K562 (cell line): Measurements from ENCODE around the gene ZNF774. TPM values are rescaled to one million over a fixed set of nuclear protein-coding genes. Genes with fewer than 3 reads are reported as not detected.

Experiments used
- ATAC-seq: fragments of 200-7000 bp; cut with Tn5 transposase; 3 replicates; pipeline ENCODE4 v1.9.1; 2020; ENCODE audit warnings: moderate library complexity
- BruUV-seq: library from RNA; stranded (reverse); fragments of 400-500 nt; replicated peaks from 2 replicates; lab custom pipeline; 2021; lab: Mats Ljungman, UMichigan
- CTCF ChIA-PET: fragments of 300-600 bp; formaldehyde crosslinking; extraction: SDS; loops from one replicate; lab custom pipeline; 2021; ENCODE audit warnings: low intra/inter-chr PET ratio; lab: Yijun Ruan, JAX
- POLR2A ChIA-PET: fragments of 300-600, 350-650 bp; sonication (Branson Sonifier 250); formaldehyde crosslinking; extraction: SDS; loops from one replicate; lab custom pipeline; 2021; ENCODE audit warnings: antibody characterized with exemption, inconsistent platforms; lab: Yijun Ruan, JAX
- DNase-seq, 4 experiments: peaks; one replicate each; pipeline versions ENCODE4 v3.0.0 to v3.0.0-alpha.2; 2011 to 2018; ENCODE audit warnings: low spot score in 3 of 4, mixed read lengths in 3 of 4; ENCODE audit errors: extremely low read depth in 1 of 4
- FAIRE-seq: peaks from 2 replicates; lab custom pipeline; 2011; peaks lifted over from hg19 to GRCh38; lab: Jason Lieb, UNC
- H2AFZ ChIP-seq: 2 replicates; pipeline ENCODE4 v1.6.0; 2011; ENCODE audit warnings: low read depth, low read length, control low read depth, inconsistent platforms
- H3K27ac ChIP-seq: fragments of 200-600 bp; 3 replicates; pipeline ENCODE4 v1.8.0; 2011; ENCODE audit warnings: low read depth, mild to moderate bottlenecking, control low read depth, inconsistent platforms, low read length, moderate library complexity, mixed read lengths; ENCODE audit errors: extremely low read depth
- H3K27me3 ChIP-seq, 2 experiments: fragments of 300-600 bp in 1 of 2; 2 replicates in 1 of 2; 3 replicates in 1 of 2; pipeline versions ENCODE4 v1.6.0 to v1.8.0; 2011; ENCODE audit warnings: inconsistent platforms in 2 of 2, low read length in 2 of 2, mild to moderate bottlenecking in 1 of 2, mixed read lengths in 1 of 2, moderate library complexity in 1 of 2; ENCODE audit not compliant: control insufficient read depth in 2 of 2, insufficient read depth in 2 of 2
- H3K36me3 ChIP-seq: fragments of 300-600 bp; 3 replicates; pipeline ENCODE4 v1.8.0; 2011; ENCODE audit warnings: mild to moderate bottlenecking, low read length, inconsistent platforms; ENCODE audit not compliant: control insufficient read depth, insufficient read depth
- H3K4me1 ChIP-seq, 2 experiments: fragments of 200-600 bp in 1 of 2; replicated peaks in 1 of 2; 2 replicates in 1 of 2; 3 replicates in 1 of 2; pipeline versions ENCODE4 v1.5.1 to v1.8.0; 2011; ENCODE audit warnings: inconsistent platforms in 2 of 2, low read length in 2 of 2, mild to moderate bottlenecking in 1 of 2, mixed read lengths in 1 of 2, moderate library complexity in 1 of 2; ENCODE audit not compliant: control insufficient read depth in 2 of 2, insufficient read depth in 2 of 2
- H3K4me2 ChIP-seq: 2 replicates; pipeline ENCODE4 v1.6.1; 2011; ENCODE audit warnings: low read length, control low read depth, inconsistent platforms, mixed read lengths; ENCODE audit not compliant: insufficient read depth
- H3K4me3 ChIP-seq: fragments of 200-600 bp; sonication (generic), shearing (Covaris generic); 2 replicates; pipeline ENCODE4 v1.5.1; 2016; ENCODE audit warnings: control low read depth, inconsistent platforms
- H3K79me2 ChIP-seq: fragments of 200-600 bp; 3 replicates; pipeline ENCODE4 v1.8.0; 2011; ENCODE audit warnings: low read length, inconsistent platforms; ENCODE audit not compliant: control insufficient read depth, insufficient read depth
- H3K9ac ChIP-seq, 2 experiments: 2 replicates each; pipeline versions ENCODE4 v1.6.0 to v1.6.1; 2011; ENCODE audit warnings: low read depth in 2 of 2, low read length in 2 of 2, control low read depth in 1 of 2, inconsistent platforms in 1 of 2, mild to moderate bottlenecking in 1 of 2, mixed read lengths in 1 of 2; ENCODE audit not compliant: insufficient read depth in 1 of 2
- H3K9me1 ChIP-seq: one replicate; pipeline ENCODE4 v1.6.0; 2011; ENCODE audit warnings: inconsistent platforms, mild to moderate bottlenecking, low read length, moderate library complexity; ENCODE audit not compliant: control insufficient read depth, insufficient read depth
- H3K9me3 ChIP-seq: replicated peaks from 2 replicates; pipeline ENCODE4 v1.5.1; 2011; ENCODE audit warnings: low read depth, low read length, inconsistent platforms; ENCODE audit not compliant: control insufficient read depth, insufficient read depth
- H4K20me1 ChIP-seq: replicated peaks from 2 replicates; pipeline ENCODE4 v1.6.1; 2011; ENCODE audit warnings: low read length, inconsistent platforms, mixed read lengths; ENCODE audit not compliant: control insufficient read depth, insufficient read depth
- ADNP ChIP-seq: fragments of 200-800 bp; sonication (Bioruptor generic); IDR thresholded peaks from 2 replicates; pipeline ENCODE4 v1.6.1; 2016; ENCODE audit warnings: missing genetic modification characterization, missing compliant biosample characterization
- BRCA1 ChIP-seq, 2 experiments: fragments of 450-650 bp in 1 of 2; sonication (generic) in 1 of 2; formaldehyde crosslinking in 1 of 2; IDR thresholded peaks; 2 replicates each; pipeline versions ENCODE4 v1.5.0 to v1.6.1; 2017 to 2020; ENCODE audit warnings: mild to moderate bottlenecking in 1 of 2, missing genetic modification reagents in 1 of 2
- CCAR2 ChIP-seq: fragments of 200-400 bp; formaldehyde crosslinking; IDR thresholded peaks from 2 replicates; pipeline ENCODE4 v1.6.1; 2017; ENCODE audit warnings: mild to moderate bottlenecking, low read depth, low read length
- EWSR1 ChIP-seq: fragments of 450-650 bp; IDR thresholded peaks from 2 replicates; pipeline ENCODE4 v1.6.1; 2018; ENCODE audit warnings: borderline replicate concordance, mild to moderate bottlenecking, low read depth, moderate library complexity; ENCODE audit not compliant: partially characterized antibody
- ILF3 ChIP-seq: fragments of 450-650 bp; IDR thresholded peaks from 2 replicates; pipeline ENCODE4 v1.6.1; 2018; ENCODE audit warnings: antibody characterized with exemption, mild to moderate bottlenecking, moderate library complexity, borderline replicate concordance
- KAT2B ChIP-seq: IDR thresholded peaks from one replicate; pipeline ENCODE4 v1.6.1; 2012; ENCODE audit warnings: low read depth, mild to moderate bottlenecking, control low read depth, inconsistent platforms, low read length, moderate library complexity
- RAD21 ChIP-seq, 2 experiments: fragments of 250-450 bp in 1 of 2; fragments of 450-650 bp in 1 of 2; sonication (Bioruptor Pico) in 1 of 2; formaldehyde crosslinking in 1 of 2; IDR thresholded peaks in 1 of 2; conservative IDR thresholded peaks in 1 of 2; 2 replicates each; pipeline versions ENCODE4 v1.4.0 to v1.8.0; 2020 to 2022; ENCODE audit warnings: mild to moderate bottlenecking in 2 of 2, moderate library complexity in 1 of 2
- RBM22 ChIP-seq: fragments of 200-400 bp; formaldehyde crosslinking; IDR thresholded peaks from 2 replicates; pipeline ENCODE4 v1.6.1; 2018; ENCODE audit warnings: low read length, low read depth; ENCODE audit not compliant: poor library complexity, severe bottlenecking
- SAFB ChIP-seq: fragments of 200-400 bp; formaldehyde crosslinking; IDR thresholded peaks from 2 replicates; pipeline ENCODE4 v1.6.1; 2017; ENCODE audit warnings: low read depth, low read length, borderline replicate concordance
- SAP30 ChIP-seq: fragments of 200-600 bp; sonication (generic); IDR thresholded peaks from 2 replicates; pipeline ENCODE4 v1.6.1; 2012; ENCODE audit warnings: borderline replicate concordance, low read depth, mild to moderate bottlenecking, moderate library complexity, low read length, control low read depth, inconsistent platforms; ENCODE audit not compliant: insufficient read depth, poor library complexity, severe bottlenecking
- SIN3B ChIP-seq: fragments of 450-650 bp; IDR thresholded peaks from 2 replicates; pipeline ENCODE4 v1.6.1; 2017; ENCODE audit warnings: low read depth, mild to moderate bottlenecking, moderate library complexity
- ZNF507 ChIP-seq: conservative IDR thresholded peaks from 2 replicates; pipeline ENCODE4 v1.6.1; 2017; ENCODE audit warnings: missing genetic modification characterization, missing compliant biosample characterization
- WGBS: fragments of 100-300 bp; shearing (Covaris generic); methylation state at CpG from one replicate; pipeline ENCODE4 v1.1.6; 2016; ENCODE audit warnings: low coverage, mixed read lengths; ENCODE audit not compliant: insufficient coverage; ENCODE audit errors: missing lambda C conversion rate; 5-methylcytosine and 5-hydroxymethylcytosine counted together
- in situ Hi-C: fragments of 300-500 bp; cut with MboI; formaldehyde crosslinking; loops from 4 replicates; pipeline ENCODE4 v1.15.0; 2018; ENCODE audit warnings: inconsistent platforms, mixed read lengths
- intact Hi-C: fragments of 100-400 bp; cut with micrococcal nuclease; formaldehyde crosslinking; loops from 2 replicates; pipeline ENCODE4 v1.14.2; 2022
- polyA plus RNA-seq, 8 experiments: library from polyadenylated mRNA; depleted of rRNA in 4 of 8; stranded (reverse) in 5 of 8; unstranded in 3 of 8; fragments of >200 nt; fragmentation: Nextera tagmentation in 2 of 8; fragmentation: Illumina TruSeq in 1 of 8; extraction: Ambion mirVana in 2 of 8; extraction: Trizol in 1 of 8; gene quantifications; 2 replicates each; pipeline versions ENCODE4 v1.2.1 to v1.2.3, GENCODE V29; 2011 to 2014; ENCODE audit warnings: inconsistent platforms in 1 of 8, missing spikeins in 1 of 8
- total RNA-seq, 7 experiments: library from RNA; depleted of rRNA in 6 of 7; stranded (reverse); fragments of >200 nt in 6 of 7; fragmentation: Illumina TruSeq in 2 of 7; extraction: Trizol in 2 of 7; gene quantifications; 2 replicates each; pipeline versions ENCODE4 v1.2.1 to v1.2.3, GENCODE V29; 2011 to 2021; ENCODE audit warnings: low replicate concordance in 1 of 7
- TF ChIP-seq, protein P1 (sequence below): fragments of 250-450 bp; sonication (Bioruptor Pico); IDR thresholded peaks from 2 replicates; pipeline ENCODE4 v1.8.0; 2021; ENCODE audit warnings: borderline replicate concordance, mild to moderate bottlenecking, moderate library complexity; ENCODE audit not compliant: poor library complexity, severe bottlenecking
- TF ChIP-seq, protein P2 (sequence below): fragments of 450-650 bp; IDR thresholded peaks from 2 replicates; pipeline ENCODE4 v1.7.1; 2018; ENCODE audit warnings: mild to moderate bottlenecking, low read depth; ENCODE audit not compliant: partially characterized antibody
- TF ChIP-seq, protein P3 (sequence below), 2 experiments: fragments of 150-350 bp in 1 of 2; IDR thresholded peaks; 2 replicates each; pipeline ENCODE4 v1.6.1; 2012 to 2016; ENCODE audit warnings: low read depth in 2 of 2, low read length in 2 of 2, mild to moderate bottlenecking in 1 of 2, moderate library complexity in 1 of 2

ZNF774 gene
- total and polyA plus RNA-seq, 9 of the 15 experiments (the other 6 are each of a cell fraction or from before 2014, with no cell fraction given): 0.32 to 2.0 (median 1.2) TPM

DNA sequence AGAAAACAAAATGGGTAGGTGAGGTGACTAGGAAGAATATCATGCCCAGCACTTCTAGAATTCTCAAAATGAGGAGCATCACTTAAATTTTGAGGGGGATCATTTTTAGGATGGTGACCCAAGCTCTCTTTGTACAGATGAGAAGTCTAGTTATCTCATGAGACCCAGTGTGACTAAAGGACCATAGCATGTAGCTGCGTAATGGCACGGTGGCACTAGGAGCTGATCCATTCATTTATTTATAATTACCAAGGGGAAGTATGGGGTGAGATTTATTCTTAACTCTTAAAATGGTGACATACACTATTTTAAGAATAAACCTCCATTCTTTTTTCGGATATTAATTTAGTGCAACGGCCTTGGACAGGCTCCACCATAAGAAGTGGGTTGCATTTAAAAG, 44.2 kb downstream of the ZNF774 start:
- H3K4me1 ChIP-seq: peaks cover 0 to 20% of the 10 kb centered on the region in 2 experiments; a peak in 2 of 5 replicates
- no peak for ATAC-seq
- H3K36me3 ChIP-seq: peaks cover 11% of the 10 kb centered on the region; the same call in 1 of the 3 replicates
- no peak overlapping the region for H3K4me3 ChIP-seq
- no peaks in the 10 kb centered on the region for H3K9me3 ChIP-seq
- CTCF ChIA-PET: no interaction called here
- TF ChIP-seq CCAR2: no peak
- TF ChIP-seq EWSR1: no peak
- no peak for TF ChIP-seq SIN3B
- TF ChIP-seq ZNF507: no peak
- TF ChIP-seq SAFB: no peak
- TF ChIP-seq ILF3: no peak
- TF ChIP-seq KAT2B: no peak
- TF ChIP-seq, protein P1, sequence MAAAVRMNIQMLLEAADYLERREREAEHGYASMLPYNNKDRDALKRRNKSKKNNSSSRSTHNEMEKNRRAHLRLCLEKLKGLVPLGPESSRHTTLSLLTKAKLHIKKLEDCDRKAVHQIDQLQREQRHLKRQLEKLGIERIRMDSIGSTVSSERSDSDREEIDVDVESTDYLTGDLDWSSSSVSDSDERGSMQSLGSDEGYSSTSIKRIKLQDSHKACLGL (CRISPR knock-in tag): no peak
- TF ChIP-seq, protein P2, sequence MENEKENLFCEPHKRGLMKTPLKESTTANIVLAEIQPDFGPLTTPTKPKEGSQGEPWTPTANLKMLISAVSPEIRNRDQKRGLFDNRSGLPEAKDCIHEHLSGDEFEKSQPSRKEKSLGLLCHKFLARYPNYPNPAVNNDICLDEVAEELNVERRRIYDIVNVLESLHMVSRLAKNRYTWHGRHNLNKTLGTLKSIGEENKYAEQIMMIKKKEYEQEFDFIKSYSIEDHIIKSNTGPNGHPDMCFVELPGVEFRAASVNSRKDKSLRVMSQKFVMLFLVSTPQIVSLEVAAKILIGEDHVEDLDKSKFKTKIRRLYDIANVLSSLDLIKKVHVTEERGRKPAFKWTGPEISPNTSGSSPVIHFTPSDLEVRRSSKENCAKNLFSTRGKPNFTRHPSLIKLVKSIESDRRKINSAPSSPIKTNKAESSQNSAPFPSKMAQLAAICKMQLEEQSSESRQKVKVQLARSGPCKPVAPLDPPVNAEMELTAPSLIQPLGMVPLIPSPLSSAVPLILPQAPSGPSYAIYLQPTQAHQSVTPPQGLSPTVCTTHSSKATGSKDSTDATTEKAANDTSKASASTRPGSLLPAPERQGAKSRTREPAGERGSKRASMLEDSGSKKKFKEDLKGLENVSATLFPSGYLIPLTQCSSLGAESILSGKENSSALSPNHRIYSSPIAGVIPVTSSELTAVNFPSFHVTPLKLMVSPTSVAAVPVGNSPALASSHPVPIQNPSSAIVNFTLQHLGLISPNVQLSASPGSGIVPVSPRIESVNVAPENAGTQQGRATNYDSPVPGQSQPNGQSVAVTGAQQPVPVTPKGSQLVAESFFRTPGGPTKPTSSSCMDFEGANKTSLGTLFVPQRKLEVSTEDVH: no peak
- no peak for TF ChIP-seq BRCA1 (IDR thresholded peaks at IDR 0.05)
- TF ChIP-seq BRCA1 (CRISPR knock-in tag; IDR thresholded peaks at IDR 0.05): no peak
- TF ChIP-seq RAD21 (CRISPR knock-in tag; conservative IDR thresholded peaks at IDR 0.05 in 1 of 2, IDR thresholded peaks at IDR 0.05 in 1 of 2): no peak
- no peak for TF ChIP-seq SAP30
- TF ChIP-seq, protein P3, sequence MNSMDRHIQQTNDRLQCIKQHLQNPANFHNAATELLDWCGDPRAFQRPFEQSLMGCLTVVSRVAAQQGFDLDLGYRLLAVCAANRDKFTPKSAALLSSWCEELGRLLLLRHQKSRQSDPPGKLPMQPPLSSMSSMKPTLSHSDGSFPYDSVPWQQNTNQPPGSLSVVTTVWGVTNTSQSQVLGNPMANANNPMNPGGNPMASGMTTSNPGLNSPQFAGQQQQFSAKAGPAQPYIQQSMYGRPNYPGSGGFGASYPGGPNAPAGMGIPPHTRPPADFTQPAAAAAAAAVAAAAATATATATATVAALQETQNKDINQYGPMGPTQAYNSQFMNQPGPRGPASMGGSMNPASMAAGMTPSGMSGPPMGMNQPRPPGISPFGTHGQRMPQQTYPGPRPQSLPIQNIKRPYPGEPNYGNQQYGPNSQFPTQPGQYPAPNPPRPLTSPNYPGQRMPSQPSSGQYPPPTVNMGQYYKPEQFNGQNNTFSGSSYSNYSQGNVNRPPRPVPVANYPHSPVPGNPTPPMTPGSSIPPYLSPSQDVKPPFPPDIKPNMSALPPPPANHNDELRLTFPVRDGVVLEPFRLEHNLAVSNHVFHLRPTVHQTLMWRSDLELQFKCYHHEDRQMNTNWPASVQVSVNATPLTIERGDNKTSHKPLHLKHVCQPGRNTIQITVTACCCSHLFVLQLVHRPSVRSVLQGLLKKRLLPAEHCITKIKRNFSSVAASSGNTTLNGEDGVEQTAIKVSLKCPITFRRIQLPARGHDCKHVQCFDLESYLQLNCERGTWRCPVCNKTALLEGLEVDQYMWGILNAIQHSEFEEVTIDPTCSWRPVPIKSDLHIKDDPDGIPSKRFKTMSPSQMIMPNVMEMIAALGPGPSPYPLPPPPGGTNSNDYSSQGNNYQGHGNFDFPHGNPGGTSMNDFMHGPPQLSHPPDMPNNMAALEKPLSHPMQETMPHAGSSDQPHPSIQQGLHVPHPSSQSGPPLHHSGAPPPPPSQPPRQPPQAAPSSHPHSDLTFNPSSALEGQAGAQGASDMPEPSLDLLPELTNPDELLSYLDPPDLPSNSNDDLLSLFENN (IDR thresholded peaks at IDR 0.05; ENCODE audit: low read depth in 2 of 2, low read length in 2 of 2): no peak
- no peak for TF ChIP-seq RBM22
- no peak for TF ChIP-seq ADNP
- no peaks in the 10 kb centered on the region for H3K27me3 ChIP-seq
- no peak overlapping the region for H3K4me2 ChIP-seq
- WGBS: 59% methylated on average over 2 of the region's 4 CpGs
- POLR2A ChIA-PET: no interaction called here
- FAIRE-seq: no peak
- peaks cover 57% of the 10 kb centered on the region for H3K79me2 ChIP-seq
- in situ Hi-C loops: no loop called here
- H3K9ac ChIP-seq: no peak overlapping the region
- BruUV-seq: no TSS peak
- H3K27ac ChIP-seq: no peak overlapping the region
- H3K9me1 ChIP-seq: no peaks in the 10 kb centered on the region
- H2AFZ ChIP-seq: no peak overlapping the region
- intact Hi-C loops: no loop called here
- DNase-seq: no peak
- no peaks in the 10 kb centered on the region for H4K20me1 ChIP-seq
